Measurements from ENCODE around the gene SLC26A5.
"Not testable (repeated sequence)": the region's sequence is repeated elsewhere in the genome, so short reads cannot be mapped to it uniquely, and the experiment has no call there.

SLC26A5 gene

GRCh38 chr7:103413407-103413806 lies 32.6 kb downstream of the SLC26A5 start:
- Histone ChIP-seq H3K4me1 (ENCODE audit: control insufficient read depth, low read length) (no peaks in the 10 kb centered on the region), H3F3A (ENCODE audit: control insufficient read depth, insufficient read depth) (no peaks in the 10 kb centered on the region), H4K20me1 (ENCODE audit: control insufficient read depth, insufficient read depth, low read depth, low read length) (no peaks in the 10 kb centered on the region), H3K27me3 (ENCODE audit: control insufficient read depth, low read length) (peaks cover 35% of the 10 kb centered on the region), H3K79me2 (ENCODE audit: control insufficient read depth, low read length) (no peaks in the 10 kb centered on the region), H3K4me3 (ENCODE audit: low read length) (no peak overlapping the region), H3K4me2 (ENCODE audit: low read length) (no peak overlapping the region), H3K9me2 (replicated peaks; ENCODE audit: control insufficient read depth, low read length) (no peaks in the 10 kb centered on the region), H3K9me3 (ENCODE audit: control insufficient read depth, insufficient read depth, low read length) (no peaks in the 10 kb centered on the region), H3K36me3 (ENCODE audit: control insufficient read depth, low read length) (no peaks in the 10 kb centered on the region), H3K27ac (ENCODE audit: low read depth, low read length) (no peak overlapping the region)
- TF ChIP-seq EZH2phosphoT487 (IDR thresholded peaks at IDR 0.05; ENCODE audit: borderline replicate concordance, low read length) (no peak), CTCF (IDR thresholded peaks at IDR 0.05; ENCODE audit: low read depth, low read length, poor library complexity, severe bottlenecking) (no peak)

- no peaks in the 10 kb centered on the region for H3K36me3 ChIP-seq (ENCODE audit: control insufficient read depth, low read length)
- H4K20me1 ChIP-seq (ENCODE audit: control insufficient read depth, insufficient read depth, low read depth, low read length): no peaks in the 10 kb centered on the region
- H3K9me2 ChIP-seq (replicated peaks; ENCODE audit: control insufficient read depth, low read length): no peaks in the 10 kb centered on the region
- TF ChIP-seq CTCF (IDR thresholded peaks at IDR 0.05; ENCODE audit: low read depth, low read length, poor library complexity, severe bottlenecking) (no peak), EZH2phosphoT487 (IDR thresholded peaks at IDR 0.05; ENCODE audit: borderline replicate concordance, low read length) (no peak)
- no peaks in the 10 kb centered on the region for H3F3A ChIP-seq (ENCODE audit: control insufficient read depth, insufficient read depth)
- no peaks in the 10 kb centered on the region for H3K79me2 ChIP-seq (ENCODE audit: control insufficient read depth, low read length)
- H3K4me3 ChIP-seq (ENCODE audit: low read length): no peak overlapping the region
- no peak overlapping the region for H3K4me2 ChIP-seq (ENCODE audit: low read length)
- no peaks in the 10 kb centered on the region for H3K9me3 ChIP-seq (ENCODE audit: control insufficient read depth, insufficient read depth, low read length)
- no peaks in the 10 kb centered on the region for H3K4me1 ChIP-seq (ENCODE audit: control insufficient read depth, low read length)
- no peak overlapping the region for H3K27ac ChIP-seq (ENCODE audit: low read depth, low read length)
- H3K27me3 ChIP-seq (ENCODE audit: control insufficient read depth, low read length): peaks cover 35% of the 10 kb centered on the region
Observed at GRCh38 chr7:103412151-103412550, 33.9 kb downstream of the SLC26A5 start.

GRCh38 chr7:103405789-103406613 lies 40.0 kb downstream of the SLC26A5 start:
- not testable (repeated sequence) for H3K4me2 ChIP-seq (ENCODE audit: low read length)

GRCh38 chr7:103399687-103400086 lies 46.3 kb downstream of the SLC26A5 start:
- H3K27ac ChIP-seq (ENCODE audit: low read depth, low read length); H4K20me1 ChIP-seq (ENCODE audit: control insufficient read depth, insufficient read depth, low read depth, low read length); H3F3A ChIP-seq (ENCODE audit: control insufficient read depth, insufficient read depth); H3K27me3 ChIP-seq (ENCODE audit: control insufficient read depth, low read length); H3K36me3 ChIP-seq (ENCODE audit: control insufficient read depth, low read length); H3K4me2 ChIP-seq (ENCODE audit: low read length); H3K79me2 ChIP-seq (ENCODE audit: control insufficient read depth, low read length); H3K9me3 ChIP-seq (ENCODE audit: control insufficient read depth, insufficient read depth, low read length); H3K4me3 ChIP-seq (ENCODE audit: low read length); H3K9me2 ChIP-seq (replicated peaks; ENCODE audit: control insufficient read depth, low read length); H3K4me1 ChIP-seq (ENCODE audit: control insufficient read depth, low read length): not testable (repeated sequence)

More at GRCh38 chr7:103405789-103406613, 40.0 kb downstream of the SLC26A5 start:
- H3K4me1 ChIP-seq (ENCODE audit: control insufficient read depth, low read length); H3K36me3 ChIP-seq (ENCODE audit: control insufficient read depth, low read length); H4K20me1 ChIP-seq (ENCODE audit: control insufficient read depth, insufficient read depth, low read depth, low read length); H3F3A ChIP-seq (ENCODE audit: control insufficient read depth, insufficient read depth); H3K9me3 ChIP-seq (ENCODE audit: control insufficient read depth, insufficient read depth, low read length); H3K27ac ChIP-seq (ENCODE audit: low read depth, low read length); H3K9me2 ChIP-seq (replicated peaks; ENCODE audit: control insufficient read depth, low read length); H3K79me2 ChIP-seq (ENCODE audit: control insufficient read depth, low read length); H3K4me3 ChIP-seq (ENCODE audit: low read length): not testable (repeated sequence)
- peaks cover 13% of the 10 kb centered on the region for H3K27me3 ChIP-seq (ENCODE audit: control insufficient read depth, low read length)

Measured in DOHH2 (cell line).